Endothelial cell (in vitro differentiated cells): ENCODE results near the gene PEX10. TPM values are rescaled to one million over a fixed set of nuclear protein-coding genes. Genes with fewer than 3 reads are reported as not detected.

Experiments
- DNase-seq: peaks from one replicate; pipeline ENCODE4 v3.0.0; 2021; ENCODE audit warnings: low spot score
- H3K27ac Mint-ChIP-seq: one replicate; pipeline ENCODE4 v1.8.0; 2021; ENCODE audit warnings: mixed read lengths, inconsistent platforms; ENCODE audit not compliant: unreplicated experiment
- H3K27me3 Mint-ChIP-seq: one replicate; pipeline ENCODE4 v1.8.0; 2021; ENCODE audit warnings: mild to moderate bottlenecking, moderate library complexity, mixed read lengths, inconsistent platforms; ENCODE audit not compliant: unreplicated experiment
- H3K36me3 Mint-ChIP-seq: one replicate; pipeline ENCODE4 v1.8.0; 2021; ENCODE audit warnings: mild to moderate bottlenecking, low read depth, mixed read lengths, inconsistent platforms; ENCODE audit not compliant: unreplicated experiment
- H3K4me1 Mint-ChIP-seq: one replicate; pipeline ENCODE4 v1.8.0; 2021; ENCODE audit warnings: mild to moderate bottlenecking, mixed read lengths, inconsistent platforms; ENCODE audit not compliant: unreplicated experiment
- H3K4me3 Mint-ChIP-seq: one replicate; pipeline ENCODE4 v1.8.0; 2021; ENCODE audit warnings: mild to moderate bottlenecking, mixed read lengths, inconsistent platforms; ENCODE audit not compliant: unreplicated experiment
- H3K9me3 Mint-ChIP-seq: one replicate; pipeline ENCODE4 v1.8.0; 2021; ENCODE audit warnings: mixed read lengths, inconsistent platforms; ENCODE audit not compliant: unreplicated experiment
- CTCF ChIP-seq: fragments of 200-600 bp; sonication (generic); IDR thresholded peaks from one replicate; pipeline ENCODE4 v1.5.0; 2021; ENCODE audit warnings: antibody characterized with exemption; ENCODE audit not compliant: unreplicated experiment
- total RNA-seq: library from RNA; stranded (reverse); fragmentation: NEBNext Ultra II Directional; extraction: Animal tissue kit (Norgen Biotek cat#: 25700); gene quantifications from one replicate; pipeline ENCODE4 v1.2.1, GENCODE V29; 2021; ENCODE audit not compliant: unreplicated experiment

Gene PEX10
- total RNA-seq, 1 donor from 2014 or later, result 25.4 TPM

GRCh38 chr1:2431518-2431917 is 19.2 kb upstream of the PEX10 start:
- no peak for DNase-seq
- H3K9me3 Mint-ChIP-seq, result no peaks in the 10 kb centered on the region
- H3K27me3 Mint-ChIP-seq, result peaks cover 1% of the 10 kb centered on the region
- no peaks in the 10 kb centered on the region for H3K36me3 Mint-ChIP-seq
- H3K4me3 Mint-ChIP-seq, result no peak overlapping the region
- H3K4me1 Mint-ChIP-seq, result no peaks in the 10 kb centered on the region
- no peak for TF ChIP-seq CTCF
- H3K27ac Mint-ChIP-seq, result no peak overlapping the region

GRCh38 chr1:2431103-2431502 is 18.7 kb upstream of the PEX10 start:
- TF ChIP-seq CTCF, result no peak
- no peaks in the 10 kb centered on the region for H3K4me1 Mint-ChIP-seq
- H3K27me3 Mint-ChIP-seq, result peaks cover 1% of the 10 kb centered on the region
- H3K36me3 Mint-ChIP-seq, result no peaks in the 10 kb centered on the region
- H3K9me3 Mint-ChIP-seq, result no peaks in the 10 kb centered on the region
- no peak overlapping the region for H3K4me3 Mint-ChIP-seq
- no peak overlapping the region for H3K27ac Mint-ChIP-seq
- no peak for DNase-seq

- Mint-ChIP-seq H3K4me3 (no peak overlapping the region), H3K9me3 (no peaks in the 10 kb centered on the region), H3K27ac (no peak overlapping the region), H3K36me3 (no peaks in the 10 kb centered on the region), H3K4me1 (no peaks in the 10 kb centered on the region), H3K27me3 (peaks cover 1% of the 10 kb centered on the region)
- TF ChIP-seq CTCF, result no peak
- no peak for DNase-seq
These were observed 18.2 kb upstream of the PEX10 start for GRCh38 chr1:2430592-2430973.

- TF ChIP-seq CTCF, result peak; percentile 28
- DNase-seq, result no peak
- Mint-ChIP-seq H3K36me3 (no peaks in the 10 kb centered on the region), H3K4me1 (no peaks in the 10 kb centered on the region), H3K9me3 (no peaks in the 10 kb centered on the region), H3K27me3 (peaks cover 3% of the 10 kb centered on the region), H3K4me3 (no peak overlapping the region), H3K27ac (no peak overlapping the region)
These were observed 17.6 kb upstream of the PEX10 start for GRCh38 chr1:2429780-2430591.

GRCh38 chr1:2428490-2428889 is 16.1 kb upstream of the PEX10 start:
- DNase-seq, result no peak
- Mint-ChIP-seq H3K27ac (no peak overlapping the region), H3K27me3 (peaks cover 4% of the 10 kb centered on the region), H3K4me1 (no peaks in the 10 kb centered on the region), H3K36me3 (no peaks in the 10 kb centered on the region), H3K4me3 (no peak overlapping the region), H3K9me3 (no peaks in the 10 kb centered on the region)
- no peak for TF ChIP-seq CTCF
